ENCODE results near the gene ALPK1. TPM values are rescaled to one million over a fixed set of nuclear protein-coding genes. Genes with fewer than 3 reads are reported as not detected.

The ALPK1 gene
- total and polyA plus RNA-seq, 2 of the 4 experiments (the other 2 are of a cell fraction) = 3.3 to 7.9 TPM

- intact Hi-C loops (cut with micrococcal nuclease) = no loop called here
- no peaks in the 10 kb centered on the region for H3K79me1 ChIP-seq (ENCODE audit: low read depth in 1 of 2, low read length in 2 of 2)
- no peak overlapping the region for H2BK20ac ChIP-seq (ENCODE audit: low read depth, low read length)
- no TSS peak for BruUV-seq (replicated peaks)
- H3K27ac ChIP-seq (ENCODE audit: insufficient read depth, low read length) = no peak overlapping the region
- H3K4me2 ChIP-seq (ENCODE audit: low read depth, low read length) = no peak overlapping the region
- H3K9ac ChIP-seq (ENCODE audit: low read depth, low read length) = no peak overlapping the region
- no peaks in the 10 kb centered on the region for H3K27me3 ChIP-seq (ENCODE audit: control insufficient read depth, insufficient read depth, low read length)
- H3K56ac ChIP-seq (ENCODE audit: extremely low read depth, insufficient read depth, low read length) = no peak overlapping the region
- dilution Hi-C loops (cut with HindIII; ENCODE audit: low sequenced_read_pairs, unreplicated experiment) = no loop called here
- H3K23ac ChIP-seq (ENCODE audit: low read depth, low read length) = no peak overlapping the region
- H3K36me3 ChIP-seq (ENCODE audit: control insufficient read depth, insufficient read depth, low read length) = peaks cover 4% of the 10 kb centered on the region; the same call in 1 of the 2 replicates
- ATAC-seq (ENCODE audit: low read depth) (no peak), DNase-seq (no peak)
- H3K4me3 ChIP-seq (ENCODE audit: insufficient read depth, low read depth, low read length) = no peak overlapping the region
- H3K9me3 ChIP-seq (ENCODE audit: control insufficient read depth, insufficient read depth, low read length) = no peaks in the 10 kb centered on the region
- no peak overlapping the region for H4K91ac ChIP-seq (ENCODE audit: insufficient read depth, low read depth, low read length)
- no peak overlapping the region for H2BK15ac ChIP-seq (ENCODE audit: low read depth, low read length)
- no peak overlapping the region for H2AK5ac ChIP-seq (ENCODE audit: low read depth, low read length)
- in situ Hi-C loops (cut with MboI; ENCODE audit: low sequenced_read_pairs) = no loop called here
- H4K20me1 ChIP-seq (ENCODE audit: insufficient read depth, low read length) = no peaks in the 10 kb centered on the region
- no peak overlapping the region for H3K4ac ChIP-seq (ENCODE audit: low read depth, low read length)
- peaks cover 2% of the 10 kb centered on the region for H3K4me1 ChIP-seq (ENCODE audit: control insufficient read depth, insufficient read depth, low read length)
- no peak for TF ChIP-seq MAZ (IDR thresholded peaks at IDR 0.05; ENCODE audit: borderline replicate concordance, low read depth, low read length)
- no peak for TF ChIP-seq MXI1 (IDR thresholded peaks at IDR 0.05; ENCODE audit: borderline replicate concordance, low read depth, low read length)
- no peak for TF ChIP-seq MAFK (IDR thresholded peaks at IDR 0.05; ENCODE audit: low read depth, low read length)
- no peak for TF ChIP-seq CEBPB (IDR thresholded peaks at IDR 0.05; ENCODE audit: low read depth, low read length)
- TF ChIP-seq CHD1 (IDR thresholded peaks at IDR 0.05; ENCODE audit: low read depth, low read length) = no peak
- no peak for TF ChIP-seq POLR2A (IDR thresholded peaks at IDR 0.05; ENCODE audit: low read depth, low read length)
- TF ChIP-seq BHLHE40 (IDR thresholded peaks at IDR 0.05; ENCODE audit: low read depth, low read length) = no peak
- no peak overlapping the region for H3K14ac ChIP-seq (replicated peaks; ENCODE audit: low read depth, low read length)
- H4K5ac ChIP-seq (ENCODE audit: low read depth, low read length) = no peak overlapping the region
- H2AK9ac ChIP-seq (replicated peaks; ENCODE audit: low read depth, low read length, poor library complexity) = no peak overlapping the region
- H4K8ac ChIP-seq (ENCODE audit: low read depth in 2 of 2, low read length in 2 of 2) = no peak overlapping the region
- H2BK120ac ChIP-seq (ENCODE audit: low read depth, low read length) = no peak overlapping the region
- H3K9me1 ChIP-seq (ENCODE audit: insufficient read depth, low read length) = no peaks in the 10 kb centered on the region; the same call in 1 of the 2 replicates
- POLR2A ChIA-PET (ENCODE audit: unreplicated experiment) = interaction anchor here (0.6 kb wide), 1 partner anchor 233 kb away, joined by 4 read pairs; no protein-coding TSS in a partner anchor
- CTCF ChIA-PET = no interaction called here
- no peak overlapping the region for H2AFZ ChIP-seq (replicated peaks; ENCODE audit: low read length, poor library complexity)
- WGBS, 2 experiments (ENCODE audit: extremely low coverage in 2 of 2, insufficient read length in 1 of 2) = 83% methylated on average over 1 of the region's 6 CpGs; no CpG with 5 or more reads in 1 of the 2 experiments
- no peak overlapping the region for H3K18ac ChIP-seq (ENCODE audit: low read depth, low read length)
- no peak overlapping the region for H2BK5ac ChIP-seq (ENCODE audit: low read depth, low read length, poor library complexity, severe bottlenecking)
Observed at GRCh38 chr4:112381996-112382692, 85.0 kb downstream of the ALPK1 start.
